ENCODE data around the gene KIRREL2. TPM values are rescaled to one million over a fixed set of nuclear protein-coding genes. Genes with fewer than 3 reads are reported as not detected.
"Not testable (repeated sequence)": the region's sequence is repeated elsewhere in the genome, so short reads cannot be mapped to it uniquely, and the experiment has no call there.

KIRREL2 gene
- total and polyA plus RNA-seq, 4 donors = 1.1 to 3.5 (median 2.4) TPM

GRCh38 chr19:35902870-35903475, 46.3 kb downstream of the KIRREL2 start:
- Histone ChIP-seq H3K4me1 (ENCODE audit: control insufficient read depth, insufficient read depth, low read length) (peaks cover 45% of the 10 kb centered on the region), H3K4me3 (ENCODE audit: low read depth, low read length) (no peak overlapping the region)
- 78% methylated on average over 10 of the region's 10 CpGs for WGBS (ENCODE audit: insufficient coverage)

GRCh38 chr19:35903550-35904179, 47.0 kb downstream of the KIRREL2 start:
- Histone ChIP-seq H3K4me3 (ENCODE audit: low read depth, low read length) (no peak overlapping the region), H3K27ac (ENCODE audit: low read depth, low read length) (no peak overlapping the region), H3K36me3 (ENCODE audit: control insufficient read depth, insufficient read depth, low read length) (no peaks in the 10 kb centered on the region), H3K4me1 (ENCODE audit: control insufficient read depth, insufficient read depth, low read length) (peaks cover 38% of the 10 kb centered on the region), H3K27me3 (ENCODE audit: control insufficient read depth, insufficient read depth, low read length) (peaks cover 4% of the 10 kb centered on the region), H3K9me3 (ENCODE audit: control insufficient read depth, insufficient read depth, low read length) (no peaks in the 10 kb centered on the region)
- peak in 2 of 6 donors; percentile 27 to 49 for DNase-seq (ENCODE audit: low read depth in 4 of 6, low spot score in 6 of 6)
- WGBS (ENCODE audit: insufficient coverage) = 3% methylated on average over 21 of the region's 24 CpGs

More at GRCh38 chr19:35902870-35903475, 46.3 kb downstream of the KIRREL2 start:
- peaks cover 4% of the 10 kb centered on the region for H3K27me3 ChIP-seq (ENCODE audit: control insufficient read depth, insufficient read depth, low read length)
- no peak overlapping the region for H3K27ac ChIP-seq (ENCODE audit: low read depth, low read length)
- no peak for DNase-seq (ENCODE audit: low read depth in 4 of 6, low spot score in 6 of 6)
- no peaks in the 10 kb centered on the region for H3K9me3 ChIP-seq (ENCODE audit: control insufficient read depth, insufficient read depth, low read length)
- H3K36me3 ChIP-seq (ENCODE audit: control insufficient read depth, insufficient read depth, low read length) = no peaks in the 10 kb centered on the region

GRCh38 chr19:35904311-35905068, 47.8 kb downstream of the KIRREL2 start:
- WGBS (ENCODE audit: insufficient coverage) = 90% methylated on average over 10 of the region's 10 CpGs

GRCh38 chr19:35905178-35905727, 48.5 kb downstream of the KIRREL2 start:
- Histone ChIP-seq H3K4me1 (ENCODE audit: control insufficient read depth, insufficient read depth, low read length) (peaks cover 29% of the 10 kb centered on the region), H3K36me3 (ENCODE audit: control insufficient read depth, insufficient read depth, low read length) (no peaks in the 10 kb centered on the region), H3K27ac (ENCODE audit: low read depth, low read length) (no peak overlapping the region), H3K27me3 (ENCODE audit: control insufficient read depth, insufficient read depth, low read length) (peaks cover 4% of the 10 kb centered on the region), H3K4me3 (ENCODE audit: low read depth, low read length) (no peak overlapping the region), H3K9me3 (ENCODE audit: control insufficient read depth, insufficient read depth, low read length) (no peaks in the 10 kb centered on the region)
- WGBS (ENCODE audit: insufficient coverage) = no CpG with 5 or more reads among the region's 6 CpGs
- no peak for DNase-seq (ENCODE audit: low read depth in 4 of 6, low spot score in 6 of 6)

More at GRCh38 chr19:35904311-35905068, 47.8 kb downstream of the KIRREL2 start:
- DNase-seq (ENCODE audit: low read depth in 4 of 6, low spot score in 6 of 6) = no peak
- Histone ChIP-seq H3K4me1 (ENCODE audit: control insufficient read depth, insufficient read depth, low read length) (peaks cover 32% of the 10 kb centered on the region), H3K36me3 (ENCODE audit: control insufficient read depth, insufficient read depth, low read length) (no peaks in the 10 kb centered on the region), H3K4me3 (ENCODE audit: low read depth, low read length) (no peak overlapping the region), H3K27ac (ENCODE audit: low read depth, low read length) (no peak overlapping the region), H3K9me3 (ENCODE audit: control insufficient read depth, insufficient read depth, low read length) (no peaks in the 10 kb centered on the region), H3K27me3 (ENCODE audit: control insufficient read depth, insufficient read depth, low read length) (peaks cover 4% of the 10 kb centered on the region)

- Histone ChIP-seq H3K9me3 (ENCODE audit: control insufficient read depth, insufficient read depth, low read length) (no peaks in the 10 kb centered on the region), H3K27me3 (ENCODE audit: control insufficient read depth, insufficient read depth, low read length) (peaks cover 2% of the 10 kb centered on the region), H3K4me1 (ENCODE audit: control insufficient read depth, insufficient read depth, low read length) (peaks cover 29% of the 10 kb centered on the region), H3K4me3 (ENCODE audit: low read depth, low read length) (no peak overlapping the region), H3K36me3 (ENCODE audit: control insufficient read depth, insufficient read depth, low read length) (no peaks in the 10 kb centered on the region), H3K27ac (ENCODE audit: low read depth, low read length) (no peak overlapping the region)
- no peak for DNase-seq (ENCODE audit: low read depth in 4 of 6, low spot score in 6 of 6)
- WGBS (ENCODE audit: insufficient coverage) = 30% methylated on average over 12 of the region's 12 CpGs
These were observed 50.6 kb downstream of the KIRREL2 start for GRCh38 chr19:35907377-35907745.

GRCh38 chr19:35908010-35908441, 51.3 kb downstream of the KIRREL2 start, which contains the start of gene TYROBP:
TSS of gene TYROBP (minus strand) at chr19:35908295. CDS start at chr19:35908228, 67 bp downstream.
- no peaks in the 10 kb centered on the region for H3K36me3 ChIP-seq (ENCODE audit: control insufficient read depth, insufficient read depth, low read length)
- no peak for DNase-seq (ENCODE audit: low read depth in 4 of 6, low spot score in 6 of 6)
- 54% methylated on average over 8 of the region's 9 CpGs for WGBS (ENCODE audit: insufficient coverage)
- no peak within 1 kb of the TSS for H3K27ac ChIP-seq (ENCODE audit: low read depth, low read length)
- H3K4me3 ChIP-seq (ENCODE audit: low read depth, low read length) = no peak within 1 kb of the TSS
- H3K4me1 ChIP-seq (ENCODE audit: control insufficient read depth, insufficient read depth, low read length) = peaks cover 23% of the 10 kb centered on the region
- H3K27me3 ChIP-seq (ENCODE audit: control insufficient read depth, insufficient read depth, low read length) = peaks cover 2% of the 10 kb centered on the region
- H3K9me3 ChIP-seq (ENCODE audit: control insufficient read depth, insufficient read depth, low read length) = no peaks in the 10 kb centered on the region

GRCh38 chr19:35908973-35909683, 52.4 kb downstream of the KIRREL2 start:
- Histone ChIP-seq H3K27ac (ENCODE audit: low read depth, low read length) (no peak overlapping the region), H3K9me3 (ENCODE audit: control insufficient read depth, insufficient read depth, low read length) (no peaks in the 10 kb centered on the region), H3K4me1 (ENCODE audit: control insufficient read depth, insufficient read depth, low read length) (peaks cover 13% of the 10 kb centered on the region), H3K4me3 (ENCODE audit: low read depth, low read length) (no peak overlapping the region), H3K36me3 (ENCODE audit: control insufficient read depth, insufficient read depth, low read length) (no peaks in the 10 kb centered on the region), H3K27me3 (ENCODE audit: control insufficient read depth, insufficient read depth, low read length) (no peaks in the 10 kb centered on the region)
- peak in 1 of 6 donors; percentile 32 for DNase-seq (ENCODE audit: low read depth in 4 of 6, low spot score in 6 of 6)
- 84% methylated on average over 6 of the region's 10 CpGs for WGBS (ENCODE audit: insufficient coverage)

- Histone ChIP-seq H3K4me3 (ENCODE audit: low read depth, low read length) (no peak overlapping the region), H3K9me3 (ENCODE audit: control insufficient read depth, insufficient read depth, low read length) (no peaks in the 10 kb centered on the region), H3K27ac (ENCODE audit: low read depth, low read length) (no peak overlapping the region), H3K4me1 (ENCODE audit: control insufficient read depth, insufficient read depth, low read length) (peaks cover 13% of the 10 kb centered on the region), H3K36me3 (ENCODE audit: control insufficient read depth, insufficient read depth, low read length) (no peaks in the 10 kb centered on the region), H3K27me3 (ENCODE audit: control insufficient read depth, insufficient read depth, low read length) (no peaks in the 10 kb centered on the region)
- DNase-seq (ENCODE audit: low read depth in 4 of 6, low spot score in 6 of 6) = no peak
- WGBS (ENCODE audit: insufficient coverage) = 73% methylated on average over 5 of the region's 6 CpGs
These were observed 52.9 kb downstream of the KIRREL2 start for GRCh38 chr19:35909684-35910035.

GRCh38 chr19:35910355-35910754, 53.6 kb downstream of the KIRREL2 start:
- H3K27me3 ChIP-seq (ENCODE audit: control insufficient read depth, insufficient read depth, low read length); DNase-seq (ENCODE audit: low read depth in 4 of 6, low spot score in 6 of 6); H3K27ac ChIP-seq (ENCODE audit: low read depth, low read length); H3K36me3 ChIP-seq (ENCODE audit: control insufficient read depth, insufficient read depth, low read length); H3K9me3 ChIP-seq (ENCODE audit: control insufficient read depth, insufficient read depth, low read length); H3K4me3 ChIP-seq (ENCODE audit: low read depth, low read length): not testable (repeated sequence)
- H3K4me1 ChIP-seq (ENCODE audit: control insufficient read depth, insufficient read depth, low read length) = peaks cover 13% of the 10 kb centered on the region
- WGBS (ENCODE audit: insufficient coverage) = 91% methylated on average over 11 of the region's 14 CpGs
